Common myeloid progenitor, CD34-positive (primary cell): Measurements from ENCODE around the gene UCKL1.

Experiments used
- CTCF ChIA-PET: fragments of 350-600 bp; sonication (Branson Sonifier 250); formaldehyde crosslinking; loops from one replicate; lab custom pipeline; 2021; ENCODE audit warnings: antibody characterized with exemption; lab: Charles Lee
- POLR2A ChIA-PET: fragments of 350-600 bp; sonication (Branson Sonifier 250); formaldehyde crosslinking; loops from one replicate; lab custom pipeline; 2021; ENCODE audit warnings: antibody characterized with exemption; lab: Charles Lee
- DNase-seq, 3 donors: peaks; one replicate each; pipeline versions ENCODE4 v3.0.0 to v3.0.0-alpha.2; 2013
- H3K27ac ChIP-seq, 2 experiments: 1 replicate in 1 of 2; 2 replicates in 1 of 2; pipeline ENCODE4 v1.7.0; 2013; ENCODE audit warnings: inconsistent platforms in 2 of 2, low read length in 2 of 2, mild to moderate bottlenecking in 2 of 2, low read depth in 1 of 2, moderate library complexity in 1 of 2; ENCODE audit not compliant: severe bottlenecking in 2 of 2, insufficient read depth in 1 of 2, poor library complexity in 1 of 2
- H3K27me3 ChIP-seq, 5 experiments: replicated peaks in 2 of 5; 1 replicate in 3 of 5; 2 replicates in 2 of 5; pipeline versions ENCODE4 v1.6.1 to v1.7.0; 2013; ENCODE audit warnings: low read length in 4 of 5, mild to moderate bottlenecking in 2 of 5, moderate library complexity in 2 of 5, inconsistent platforms in 1 of 5; ENCODE audit not compliant: insufficient read depth in 5 of 5, control insufficient read depth in 4 of 5
- H3K36me3 ChIP-seq, 4 experiments: 1 replicate in 2 of 4; 2 replicates in 2 of 4; pipeline versions ENCODE4 v1.6.1 to v1.7.0; 2013; ENCODE audit warnings: low read length in 3 of 4, control low read depth in 1 of 4, mild to moderate bottlenecking in 1 of 4; ENCODE audit not compliant: control insufficient read depth in 4 of 4, insufficient read depth in 4 of 4
- H3K4me1 ChIP-seq, 4 experiments: 1 replicate in 3 of 4; 2 replicates in 1 of 4; pipeline versions ENCODE4 v1.6.1 to v1.7.1; 2013; ENCODE audit warnings: low read length in 3 of 4, mild to moderate bottlenecking in 3 of 4, control low read depth in 1 of 4, inconsistent platforms in 1 of 4, moderate library complexity in 1 of 4; ENCODE audit not compliant: control insufficient read depth in 4 of 4, insufficient read depth in 4 of 4; ENCODE audit errors: control extremely low read depth in 1 of 4
- H3K4me3 ChIP-seq, 7 experiments: 1 replicate in 4 of 7; 2 replicates in 3 of 7; pipeline versions ENCODE4 v1.5.1 to v1.7.0; 2013; ENCODE audit warnings: mild to moderate bottlenecking in 7 of 7, low read length in 6 of 7, moderate library complexity in 6 of 7, inconsistent platforms in 2 of 7, low read depth in 2 of 7, control low read depth in 1 of 7; ENCODE audit not compliant: insufficient read depth in 4 of 7, control insufficient read depth in 1 of 7; ENCODE audit errors: extremely low read depth in 1 of 7
- H3K9me3 ChIP-seq, 5 experiments: 1 replicate in 4 of 5; 2 replicates in 1 of 5; pipeline versions ENCODE4 v1.6.1 to v1.7.1; 2013; ENCODE audit warnings: low read length in 4 of 5, mild to moderate bottlenecking in 2 of 5, inconsistent platforms in 1 of 5, low read depth in 1 of 5, moderate library complexity in 1 of 5; ENCODE audit not compliant: control insufficient read depth in 4 of 5, insufficient read depth in 2 of 5; ENCODE audit errors: control extremely low read depth in 1 of 5
- WGBS: methylation state at CpG from one replicate; pipeline ENCODE4 v1.1.5; 2013; ENCODE audit not compliant: insufficient coverage; 5-methylcytosine and 5-hydroxymethylcytosine counted together

UCKL1 gene

DNA sequence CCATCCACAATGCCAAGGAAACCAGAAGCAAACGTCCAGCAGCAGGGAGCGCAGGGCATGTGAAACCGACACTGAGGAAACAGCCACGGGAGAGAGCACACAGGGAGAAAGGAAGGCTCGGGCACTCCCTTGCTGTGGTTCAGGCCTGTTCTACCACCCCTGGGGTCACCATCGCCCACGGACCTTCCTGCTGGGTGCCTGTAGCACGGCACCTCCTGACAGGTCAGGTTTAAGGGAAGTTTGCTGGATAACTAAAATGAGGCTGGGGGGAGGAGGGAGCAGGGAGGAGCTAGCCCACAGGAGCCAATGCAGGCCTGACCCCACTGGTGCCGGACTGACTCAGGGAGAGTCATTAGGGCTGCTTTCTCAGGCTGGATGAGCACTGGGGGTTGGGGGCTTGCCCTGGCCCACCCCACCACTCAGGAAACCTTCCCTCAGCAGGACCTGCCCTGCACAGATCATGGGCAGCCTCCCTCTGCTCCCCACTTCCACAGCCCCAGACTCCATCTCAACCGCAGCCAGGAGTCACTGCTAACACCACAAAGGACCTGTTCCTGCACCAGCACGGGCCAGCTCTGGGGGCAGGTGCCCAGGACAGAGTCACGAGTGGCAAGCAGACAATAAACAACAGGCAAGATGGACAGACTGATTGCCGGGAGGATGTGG lies 2.3 kb downstream of the UCKL1 start:
- H3K9me3 ChIP-seq, result no peaks in the 10 kb centered on the region
- H3K27ac ChIP-seq, result no peak overlapping the region
- no peaks in the 10 kb centered on the region for H3K27me3 ChIP-seq
- no peak overlapping the region for H3K4me3 ChIP-seq
- peaks cover 0 to 28% (median 6%) of the 10 kb centered on the region in 4 experiments for H3K36me3 ChIP-seq
- POLR2A ChIA-PET, result no interaction called here
- CTCF ChIA-PET, result interaction anchor here (0.7 to 1.6 kb wide), 2 partner anchors 26 kb away, joined by 3 to 5 read pairs; partner anchors contain the start of gene SAMD10
- WGBS, result 84% methylated on average over 11 of the region's 13 CpGs
- DNase-seq, result no peak
- H3K4me1 ChIP-seq, result peaks cover 0 to 51% (median 51%) of the 10 kb centered on the region in 4 experiments

GRCh38 chr20:63952769-63953168 lies 3.4 kb downstream of the UCKL1 start:
- peaks cover 0 to 59% (median 55%) of the 10 kb centered on the region in 4 experiments for H3K4me1 ChIP-seq
- WGBS, result 95% methylated on average over 10 of the region's 14 CpGs
- CTCF ChIA-PET, result interaction anchor here (1.5 kb wide), 1 partner anchor 21 kb away, joined by 6 read pairs; no protein-coding TSS in a partner anchor

GRCh38 chr20:63952210-63952535 lies 4.0 kb downstream of the UCKL1 start:
- H3K36me3 ChIP-seq, result peaks cover 0 to 22% (median 4%) of the 10 kb centered on the region in 4 experiments
- DNase-seq, result no peak
- H3K27ac ChIP-seq, result no peak overlapping the region
- CTCF ChIA-PET, result interaction anchor here (0.7 to 1.5 kb wide), 2 partner anchors 21 to 25 kb away, joined by 3 to 6 read pairs; no protein-coding TSS in a partner anchor
- POLR2A ChIA-PET, result no interaction called here
- no peaks in the 10 kb centered on the region for H3K9me3 ChIP-seq
- H3K27me3 ChIP-seq, result no peaks in the 10 kb centered on the region
- H3K4me3 ChIP-seq, result no peak overlapping the region
- 92% methylated on average over 15 of the region's 15 CpGs for WGBS
- H3K4me1 ChIP-seq, result peaks cover 0 to 59% (median 53%) of the 10 kb centered on the region in 4 experiments

More at GRCh38 chr20:63952769-63953168, 3.4 kb downstream of the UCKL1 start:
- H3K9me3 ChIP-seq, result no peaks in the 10 kb centered on the region
- POLR2A ChIA-PET, result no interaction called here
- H3K4me3 ChIP-seq, result peak overlapping the region in 1 of 7 experiments; percentile 24
- peaks cover 0 to 22% (median 4%) of the 10 kb centered on the region in 4 experiments for H3K36me3 ChIP-seq
- H3K27ac ChIP-seq, result no peak overlapping the region
- H3K27me3 ChIP-seq, result no peaks in the 10 kb centered on the region
- no peak for DNase-seq

DNA sequence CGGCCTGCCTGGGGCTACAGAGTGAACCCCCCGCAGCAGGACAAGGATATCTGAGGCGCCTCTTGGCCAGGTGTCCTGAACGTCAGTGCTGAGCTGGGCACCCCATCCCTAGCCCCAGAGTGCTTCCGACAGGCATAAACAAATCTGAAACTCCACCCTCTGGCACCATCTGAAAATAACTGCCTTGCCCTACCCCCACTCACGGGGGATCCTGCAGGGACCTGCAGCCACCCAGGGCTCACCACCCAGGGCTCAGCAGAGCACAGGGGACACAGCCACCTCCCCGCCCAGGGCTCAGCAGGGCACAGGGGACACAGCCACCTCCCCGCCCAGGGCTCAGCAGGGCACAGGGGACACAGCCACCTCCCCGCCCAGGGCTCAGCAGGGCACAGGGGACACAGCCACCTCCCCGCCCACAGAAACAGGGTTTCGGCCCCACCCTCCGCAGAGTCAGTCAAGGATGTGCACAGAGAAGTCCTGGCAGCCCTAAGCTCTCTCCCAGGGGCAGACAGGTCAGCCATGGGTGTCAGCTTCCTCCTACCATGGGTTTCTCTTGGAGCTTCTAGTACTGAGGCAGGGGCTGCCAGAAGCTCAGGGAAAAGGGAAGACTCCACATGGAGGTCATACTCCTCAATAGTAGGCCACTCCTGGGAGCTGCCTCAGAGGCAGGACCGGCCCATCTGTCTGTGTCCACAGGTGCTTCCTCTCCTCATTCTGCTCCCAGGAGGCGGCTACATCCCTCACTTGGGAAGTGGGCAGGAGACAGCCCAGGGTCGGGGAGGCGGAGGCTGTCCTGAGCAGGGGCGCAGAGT lies 4.6 kb downstream of the UCKL1 start:
- Histone ChIP-seq H3K27ac (no peak overlapping the region), H3K36me3 (peaks cover 0 to 22% (median 4%) of the 10 kb centered on the region in 4 experiments), H3K9me3 (no peaks in the 10 kb centered on the region), H3K27me3 (no peaks in the 10 kb centered on the region), H3K4me1 (peaks cover 0 to 54% (median 49%) of the 10 kb centered on the region in 4 experiments), H3K4me3 (no peak overlapping the region)
- DNase-seq, result no peak
- CTCF ChIA-PET, result interaction anchor here (0.7 to 1.6 kb wide), 3 partner anchors 22 to 26 kb away, joined by 3 to 9 read pairs (median 6); no protein-coding TSS in a partner anchor
- WGBS, result 90% methylated on average over 17 of the region's 17 CpGs
- POLR2A ChIA-PET, result no interaction called here

DNA sequence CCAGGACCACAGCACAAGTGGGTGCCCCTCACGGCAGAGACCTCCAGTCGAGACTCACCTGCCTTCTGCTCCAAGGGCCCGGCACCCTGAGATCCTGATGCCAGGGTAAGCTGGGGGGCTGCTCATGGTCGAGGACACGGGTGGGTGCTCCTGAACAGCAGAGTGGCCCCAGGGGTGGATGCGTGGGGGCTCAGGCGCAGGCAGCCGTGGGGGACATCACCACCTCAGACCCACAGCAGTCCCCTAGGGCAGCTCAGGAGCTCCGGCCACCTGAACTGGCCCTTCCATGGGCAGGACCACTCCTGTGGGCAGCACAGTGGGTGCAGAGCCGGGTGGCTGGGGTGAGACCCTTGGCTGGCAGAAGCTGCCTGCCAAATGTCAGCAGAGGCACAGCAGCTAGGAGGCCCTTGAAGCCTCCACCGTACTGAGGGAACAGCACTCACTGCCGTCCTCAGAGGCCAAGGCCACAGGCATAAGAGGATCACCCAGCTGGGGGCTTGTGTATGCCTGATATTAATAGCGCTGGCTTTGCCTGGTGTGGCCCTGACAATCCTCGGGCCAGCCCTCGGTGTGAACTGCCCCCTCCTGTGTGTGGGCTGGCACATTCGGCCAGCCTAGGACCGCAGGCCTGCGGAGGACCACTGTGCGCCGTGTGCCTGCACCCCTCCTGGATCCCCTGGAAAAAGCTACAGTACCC lies 5.4 kb downstream of the UCKL1 start:
- 95% methylated on average over 16 of the region's 20 CpGs for WGBS
- Histone ChIP-seq H3K4me3 (no peak overlapping the region), H3K27ac (no peak overlapping the region), H3K4me1 (peaks cover 0 to 51% (median 48%) of the 10 kb centered on the region in 4 experiments), H3K9me3 (no peaks in the 10 kb centered on the region), H3K27me3 (no peaks in the 10 kb centered on the region), H3K36me3 (peaks cover 0 to 28% (median 7%) of the 10 kb centered on the region in 4 experiments)
- CTCF ChIA-PET, result interaction anchor here (1.6 kb wide), 1 partner anchor 23 kb away, joined by 9 read pairs; no protein-coding TSS in a partner anchor
- POLR2A ChIA-PET, result no interaction called here
- no peak for DNase-seq

DNA sequence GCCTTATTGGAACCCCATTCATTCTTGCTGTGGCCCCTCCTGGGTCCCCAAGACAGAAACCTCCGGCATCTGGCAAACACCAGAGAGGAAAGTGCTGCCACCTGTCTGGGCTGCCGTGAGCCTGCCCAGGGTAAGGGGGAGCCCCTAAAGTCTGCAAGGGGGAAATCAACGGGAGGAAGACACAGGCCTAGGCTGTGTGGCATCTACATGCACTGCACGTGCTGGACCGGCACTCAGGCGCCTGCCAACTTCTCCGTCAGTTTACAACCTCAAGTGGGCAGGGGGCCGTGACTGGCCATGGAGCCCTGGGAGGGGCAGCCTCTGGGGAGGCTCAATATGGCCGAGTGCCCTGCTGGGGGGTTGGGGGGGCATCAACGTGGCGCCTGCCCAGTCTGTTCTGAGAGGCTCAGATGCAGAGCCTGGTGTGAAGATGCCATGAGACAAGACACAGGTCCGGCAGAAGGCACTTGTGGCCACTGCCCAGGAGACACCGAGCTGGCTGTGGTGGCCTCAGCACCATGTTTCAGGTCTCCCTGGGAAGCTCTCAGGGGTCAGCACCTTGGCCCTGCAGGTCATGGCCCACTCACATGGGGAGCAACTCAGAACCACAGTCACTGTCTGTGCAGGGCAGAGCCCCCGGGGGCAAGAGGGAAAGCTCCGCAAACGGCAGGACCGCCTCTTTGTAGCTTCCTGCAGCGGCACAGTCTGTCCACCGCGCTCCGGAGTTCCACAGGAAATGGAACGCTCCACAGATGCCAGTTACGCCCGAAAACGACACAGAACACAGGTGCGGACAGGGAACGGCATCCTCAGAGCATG lies 8.4 kb downstream of the UCKL1 start:
- Histone ChIP-seq H3K4me3 (peak overlapping the region in 5 of 7 experiments; percentile 57 to 79 (median 64)), H3K27ac (no peak overlapping the region), H3K36me3 (peaks cover 0 to 56% (median 31%) of the 10 kb centered on the region in 4 experiments), H3K4me1 (peaks cover 0 to 32% (median 27%) of the 10 kb centered on the region in 4 experiments), H3K27me3 (no peaks in the 10 kb centered on the region), H3K9me3 (no peaks in the 10 kb centered on the region)
- 14% methylated on average over 26 of the region's 27 CpGs for WGBS
- ChIA-PET POLR2A (no interaction called here), CTCF (no interaction called here)
- DNase-seq, result no peak
